Measurements from ENCODE around the gene PPM1E. TPM values are rescaled to one million over a fixed set of nuclear protein-coding genes. Genes with fewer than 3 reads are reported as not detected.
A peak's percentile ranks its signal among the peaks of the same experiment; 100 is the strongest.

Gene PPM1E
- total and polyA plus RNA-seq, 2 donors (not counting 1 experiment from before 2014, with no cell fraction given), result not detected

DNA sequence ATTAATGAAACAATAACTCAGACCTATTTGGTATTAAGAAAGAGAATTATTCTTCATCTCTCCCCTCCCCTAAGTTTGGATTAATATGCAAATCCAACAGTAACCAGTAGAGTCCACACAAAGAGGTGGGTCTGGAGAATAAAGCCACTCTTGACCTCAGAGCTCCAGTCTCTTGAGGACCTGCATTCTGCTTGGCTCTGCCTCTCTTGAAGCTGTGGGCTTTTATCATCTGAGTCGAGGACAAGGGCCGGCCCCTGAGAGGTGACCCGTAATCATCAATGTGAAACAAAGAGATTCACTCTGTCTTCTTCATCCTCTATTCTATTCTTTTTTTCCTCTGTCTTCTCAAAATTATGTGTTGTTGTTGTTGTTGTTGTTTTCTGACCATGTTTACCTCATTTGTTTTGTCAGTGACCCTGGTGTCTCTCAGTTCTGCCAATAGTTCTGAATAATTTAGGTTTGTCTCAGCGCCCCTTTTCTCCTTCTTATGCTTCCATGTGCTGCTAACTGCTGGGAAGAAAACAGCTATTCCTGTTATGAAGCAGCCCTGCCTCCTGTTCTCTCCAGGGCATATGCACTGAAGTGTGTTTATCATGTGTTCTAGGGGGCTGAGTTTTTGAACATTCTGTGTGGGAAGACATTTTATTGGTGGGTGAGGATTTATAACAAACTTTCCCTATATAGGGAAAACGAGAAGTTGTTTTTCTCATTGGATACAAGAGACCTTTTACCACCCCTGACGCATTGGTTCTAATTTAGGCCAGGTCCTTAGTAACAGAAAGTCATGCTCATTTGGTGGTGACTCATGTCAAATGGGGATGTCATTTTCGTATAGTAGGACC, 215.2 kb downstream of the PPM1E start:
- no peak overlapping the region for H3K27ac Mint-ChIP-seq
- no peak overlapping the region for H3K9ac ChIP-seq (ENCODE audit: low read length)
- H3K9me3 ChIP-seq (ENCODE audit: control extremely low read depth in 1 of 3, control insufficient read depth in 2 of 3, insufficient read depth in 1 of 3, low read length in 2 of 3), result no peaks in the 10 kb centered on the region
- H3K9me3 Mint-ChIP-seq (ENCODE audit: insufficient read depth), result no peaks in the 10 kb centered on the region
- H3K4me1 ChIP-seq (ENCODE audit: control insufficient read depth in 2 of 2, insufficient read depth in 2 of 2, low read length in 2 of 2), result peaks cover 10 to 14% of the 10 kb centered on the region in 2 donors
- no peak overlapping the region for H3K4me2 ChIP-seq (replicated peaks; ENCODE audit: low read depth, low read length, poor library complexity, severe bottlenecking)
- POLR2A ChIA-PET, result no interaction called here
- no peaks in the 10 kb centered on the region for H4K20me1 ChIP-seq (ENCODE audit: control insufficient read depth, insufficient read depth, low read length, poor library complexity, severe bottlenecking)
- H3K36me3 ChIP-seq (replicated peaks in 1 of 2; ENCODE audit: control extremely low read depth in 1 of 2, control insufficient read depth in 1 of 2, extremely low read depth in 1 of 2, insufficient read depth in 2 of 2, low read length in 1 of 2), result no peaks in the 10 kb centered on the region
- no peaks in the 10 kb centered on the region for H3K27me3 ChIP-seq (replicated peaks in 1 of 4; ENCODE audit: control extremely low read depth in 1 of 4, control insufficient read depth in 3 of 4, insufficient read depth in 4 of 4, low read length in 3 of 4)
- ATAC-seq (ENCODE audit: low read depth), result no peak
- TF ChIP-seq, protein P1, sequence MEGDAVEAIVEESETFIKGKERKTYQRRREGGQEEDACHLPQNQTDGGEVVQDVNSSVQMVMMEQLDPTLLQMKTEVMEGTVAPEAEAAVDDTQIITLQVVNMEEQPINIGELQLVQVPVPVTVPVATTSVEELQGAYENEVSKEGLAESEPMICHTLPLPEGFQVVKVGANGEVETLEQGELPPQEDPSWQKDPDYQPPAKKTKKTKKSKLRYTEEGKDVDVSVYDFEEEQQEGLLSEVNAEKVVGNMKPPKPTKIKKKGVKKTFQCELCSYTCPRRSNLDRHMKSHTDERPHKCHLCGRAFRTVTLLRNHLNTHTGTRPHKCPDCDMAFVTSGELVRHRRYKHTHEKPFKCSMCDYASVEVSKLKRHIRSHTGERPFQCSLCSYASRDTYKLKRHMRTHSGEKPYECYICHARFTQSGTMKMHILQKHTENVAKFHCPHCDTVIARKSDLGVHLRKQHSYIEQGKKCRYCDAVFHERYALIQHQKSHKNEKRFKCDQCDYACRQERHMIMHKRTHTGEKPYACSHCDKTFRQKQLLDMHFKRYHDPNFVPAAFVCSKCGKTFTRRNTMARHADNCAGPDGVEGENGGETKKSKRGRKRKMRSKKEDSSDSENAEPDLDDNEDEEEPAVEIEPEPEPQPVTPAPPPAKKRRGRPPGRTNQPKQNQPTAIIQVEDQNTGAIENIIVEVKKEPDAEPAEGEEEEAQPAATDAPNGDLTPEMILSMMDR (IDR thresholded peaks at IDR 0.05), result no peak
- TF ChIP-seq EZH2 (IDR thresholded peaks at IDR 0.05; ENCODE audit: borderline replicate concordance, insufficient read depth, low read depth, low read length, poor library complexity, severe bottlenecking), result no peak
- no peak overlapping the region for H3K4me3 ChIP-seq (ENCODE audit: control extremely low read depth in 1 of 5, extremely low read depth in 1 of 5, insufficient read depth in 1 of 5, low read depth in 2 of 5, low read length in 4 of 5)
- H2AFZ ChIP-seq (ENCODE audit: insufficient read depth, low read depth, low read length, poor library complexity, severe bottlenecking), result no peak overlapping the region
- no peaks in the 10 kb centered on the region for H3K27me3 Mint-ChIP-seq
- 93% methylated on average over 5 of the region's 7 CpGs for WGBS (ENCODE audit: insufficient coverage)
- DNase-seq, result no peak
- H3K4me3 Mint-ChIP-seq, result no peak overlapping the region
- intact Hi-C loops (cut with micrococcal nuclease), result no loop called here
- CTCF ChIA-PET, result no interaction called here
- H3K27ac ChIP-seq (ENCODE audit: low read length in 2 of 2), result no peak overlapping the region
- peaks cover 18% of the 10 kb centered on the region for H3K4me1 Mint-ChIP-seq
- no peaks in the 10 kb centered on the region for H3K79me2 ChIP-seq (ENCODE audit: control insufficient read depth, insufficient read depth, low read length)

DNA sequence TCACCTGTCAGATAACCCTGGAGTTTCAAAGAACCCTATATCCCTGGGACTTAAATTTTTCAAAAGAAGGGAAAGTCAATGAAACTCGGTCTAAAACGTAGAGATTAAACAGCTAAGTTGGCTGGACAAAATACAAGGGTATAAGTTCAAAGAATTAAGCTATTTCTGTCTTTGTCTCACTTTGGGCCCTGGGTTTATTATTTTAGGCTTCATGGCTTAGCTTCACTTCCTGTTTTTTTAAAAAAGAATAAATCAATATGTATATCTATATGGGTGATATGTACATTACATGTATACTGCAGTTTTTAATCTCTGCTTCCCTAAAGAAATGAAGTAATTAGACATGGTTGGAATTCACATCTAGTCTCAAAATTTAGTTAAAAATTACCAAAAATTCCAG, 218.7 kb downstream of the PPM1E start:
- DNase-seq, result no peak
- H3K27ac Mint-ChIP-seq, result peak overlapping the region; percentile 37
- CTCF ChIA-PET, result interaction anchor here (0.6 to 0.9 kb wide), 2 partner anchors 15 to 291 kb away, joined by 3 to 4 read pairs; no protein-coding TSS in a partner anchor
- peak overlapping the region in 1 of 2 donors; percentile 64 for H3K27ac ChIP-seq (ENCODE audit: low read length in 2 of 2)
- H3K4me2 ChIP-seq (replicated peaks; ENCODE audit: low read depth, low read length, poor library complexity, severe bottlenecking), result peak overlapping the region; percentile 47
- no peaks in the 10 kb centered on the region for H3K79me2 ChIP-seq (ENCODE audit: control insufficient read depth, insufficient read depth, low read length)
- peaks cover 10 to 14% of the 10 kb centered on the region in 2 donors for H3K4me1 ChIP-seq (ENCODE audit: control insufficient read depth in 2 of 2, insufficient read depth in 2 of 2, low read length in 2 of 2)
- no peaks in the 10 kb centered on the region for H3K36me3 ChIP-seq (replicated peaks in 1 of 2; ENCODE audit: control extremely low read depth in 1 of 2, control insufficient read depth in 1 of 2, extremely low read depth in 1 of 2, insufficient read depth in 2 of 2, low read length in 1 of 2)
- H3K9ac ChIP-seq (ENCODE audit: low read length), result peak overlapping the region; percentile 36
- H3K4me3 ChIP-seq (ENCODE audit: control extremely low read depth in 1 of 5, extremely low read depth in 1 of 5, insufficient read depth in 1 of 5, low read depth in 2 of 5, low read length in 4 of 5), result no peak overlapping the region
- no peaks in the 10 kb centered on the region for H3K9me3 ChIP-seq (ENCODE audit: control extremely low read depth in 1 of 3, control insufficient read depth in 2 of 3, insufficient read depth in 1 of 3, low read length in 2 of 3)
- H3K4me3 Mint-ChIP-seq, result no peak overlapping the region
- H4K20me1 ChIP-seq (ENCODE audit: control insufficient read depth, insufficient read depth, low read length, poor library complexity, severe bottlenecking), result no peaks in the 10 kb centered on the region
- intact Hi-C loops (cut with micrococcal nuclease), result no loop called here
- no peaks in the 10 kb centered on the region for H3K9me3 Mint-ChIP-seq (ENCODE audit: insufficient read depth)
- peak overlapping the region; percentile 49 for H2AFZ ChIP-seq (ENCODE audit: insufficient read depth, low read depth, low read length, poor library complexity, severe bottlenecking)
- ATAC-seq (ENCODE audit: low read depth), result no peak
- H3K27me3 ChIP-seq (replicated peaks in 1 of 4; ENCODE audit: control extremely low read depth in 1 of 4, control insufficient read depth in 3 of 4, insufficient read depth in 4 of 4, low read length in 3 of 4), result no peaks in the 10 kb centered on the region
- no CpG with 5 or more reads among the region's 2 CpGs for WGBS (ENCODE audit: insufficient coverage)
- peaks cover 17% of the 10 kb centered on the region for H3K4me1 Mint-ChIP-seq
- H3K27me3 Mint-ChIP-seq, result no peaks in the 10 kb centered on the region
- no peak for TF ChIP-seq EZH2 (IDR thresholded peaks at IDR 0.05; ENCODE audit: borderline replicate concordance, insufficient read depth, low read depth, low read length, poor library complexity, severe bottlenecking)
- TF ChIP-seq, protein P1 (IDR thresholded peaks at IDR 0.05), result no peak
- POLR2A ChIA-PET, result no interaction called here

Data from B cell (primary cell).